ENCODE results near the gene GLYATL3. TPM values are rescaled to one million over a fixed set of nuclear protein-coding genes. Genes with fewer than 3 reads are reported as not detected.

GLYATL3 gene
- total and polyA plus RNA-seq, 10 of the 15 experiments (the other 5 are each of a cell fraction or from before 2014, with no cell fraction given), result not detected

- peak; percentile 97 for TF ChIP-seq SIN3A (IDR thresholded peaks at IDR 0.05; ENCODE audit: low read depth, low read length)
- peak; percentile 95 for TF ChIP-seq NBN (IDR thresholded peaks at IDR 0.05)
- TF ChIP-seq KAT2A (conservative IDR thresholded peaks at IDR 0.05; ENCODE audit: control insufficient read depth, low read depth, low read length), result no peak
- TF ChIP-seq IKZF1 (conservative IDR thresholded peaks at IDR 0.05), result peak; percentile 73
- no peak for TF ChIP-seq KDM1A (IDR thresholded peaks at IDR 0.05; ENCODE audit: borderline replicate concordance)
- peak; percentile 75 for TF ChIP-seq POLR2AphosphoS5 (IDR thresholded peaks at IDR 0.05; ENCODE audit: low read length)
- TF ChIP-seq ATF7 (IDR thresholded peaks at IDR 0.05; ENCODE audit: low read depth), result peak; percentile 84
- peak; percentile 100 for TF ChIP-seq CREM (IDR thresholded peaks at IDR 0.05; ENCODE audit: low read depth)
- 0 out of 2 replicates have a peak, but pooled peaks have one; percentile 60 for TF ChIP-seq TAF1 (IDR thresholded peaks at IDR 0.05; ENCODE audit: borderline replicate concordance, low read depth, low read length)
- 0 out of 4 replicates have a peak, but pooled peaks of 1 of the 2 experiments have one; percentile 36 for TF ChIP-seq BHLHE40 (IDR thresholded peaks at IDR 0.05; ENCODE audit: borderline replicate concordance in 1 of 2, low read depth in 2 of 2, low read length in 1 of 2)
- TF ChIP-seq GABPA (IDR thresholded peaks at IDR 0.05; ENCODE audit: low read depth), result peak; percentile 97
- peak; percentile 77 for TF ChIP-seq HCFC1 (IDR thresholded peaks at IDR 0.05; ENCODE audit: low read length)
- TF ChIP-seq IRF3 (IDR thresholded peaks at IDR 0.05), result 0 out of 2 replicates have a peak, but pooled peaks have one; percentile 2
- no peak for TF ChIP-seq NFYA (IDR thresholded peaks at IDR 0.05; ENCODE audit: borderline replicate concordance, low read depth, low read length)
- 0 out of 2 replicates have a peak, but pooled peaks have one; percentile 49 for TF ChIP-seq YY1 (IDR thresholded peaks at IDR 0.05; ENCODE audit: low read depth, low read length)
- TF ChIP-seq CBFB (IDR thresholded peaks at IDR 0.05; ENCODE audit: low read depth), result peak; percentile 63; the same call in 1 of the 2 replicates
- peak in 1 of 2 experiments; percentile 59; a peak in 1 of 4 replicates for TF ChIP-seq ETV6 (conservative IDR thresholded peaks at IDR 0.05 in 1 of 2, IDR thresholded peaks at IDR 0.05 in 1 of 2; ENCODE audit: borderline replicate concordance in 1 of 2, low read depth in 1 of 2)
- no peak for TF ChIP-seq ATF2 (IDR thresholded peaks at IDR 0.05; ENCODE audit: low read length)
- no peak for TF ChIP-seq FOXM1 (IDR thresholded peaks at IDR 0.05; ENCODE audit: low read depth, low read length)
- TF ChIP-seq SREBF1 (IDR thresholded peaks at IDR 0.05; ENCODE audit: low read length), result no peak
- 0 out of 2 replicates have a peak, but pooled peaks have one; percentile 15 for TF ChIP-seq YBX1 (IDR thresholded peaks at IDR 0.05)
Observed at GRCh38 chr6:49462927-49463611, 36.7 kb upstream of the GLYATL3 start, which contains the start of the genes CENPQ and MMUT (continued).
